ENCODE measurements around the gene EPAS1. TPM values are rescaled to one million over a fixed set of nuclear protein-coding genes. Genes with fewer than 3 reads are reported as not detected.

The EPAS1 gene
- total RNA-seq, 2 experiments from 2014 or later, result 2.1 to 2.9 TPM

- no peaks in the 10 kb centered on the region for H3K36me3 Mint-ChIP-seq (ENCODE audit: low read depth)
- DNase-seq, result no peak
- peaks cover 2% of the 10 kb centered on the region for H3K4me1 Mint-ChIP-seq (ENCODE audit: low read depth)
- H3K4me3 Mint-ChIP-seq, result no peak overlapping the region
- H3K9me3 Mint-ChIP-seq, result no peaks in the 10 kb centered on the region
- intact Hi-C loops (cut with micrococcal nuclease), result no loop called here
- H3K27ac Mint-ChIP-seq, result no peak overlapping the region
- CTCF ChIA-PET, result interaction anchor here (0.7 kb wide), 1 partner anchor 48 kb away, joined by 3 read pairs; no protein-coding TSS in a partner anchor
- H3K27me3 Mint-ChIP-seq (ENCODE audit: low read depth), result peaks cover 12% of the 10 kb centered on the region
Measured at GRCh38 chr2:46275995-46276394, 21.2 kb upstream of the EPAS1 start.

GRCh38 chr2:46276642-46277041 is 20.6 kb upstream of the EPAS1 start:
- Mint-ChIP-seq H3K4me3 (no peak overlapping the region), H3K27me3 (ENCODE audit: low read depth) (peaks cover 12% of the 10 kb centered on the region), H3K4me1 (ENCODE audit: low read depth) (peaks cover 2% of the 10 kb centered on the region), H3K9me3 (no peaks in the 10 kb centered on the region), H3K36me3 (ENCODE audit: low read depth) (no peaks in the 10 kb centered on the region), H3K27ac (no peak overlapping the region)
- CTCF ChIA-PET, result interaction anchor here (0.7 kb wide), 1 partner anchor 49 kb away, joined by 3 read pairs; no protein-coding TSS in a partner anchor
- DNase-seq, result no peak
- intact Hi-C loops (cut with micrococcal nuclease), result no loop called here

GRCh38 chr2:46277431-46278190 is 19.6 kb upstream of the EPAS1 start:
- Mint-ChIP-seq H3K27me3 (ENCODE audit: low read depth) (peaks cover 12% of the 10 kb centered on the region), H3K9me3 (no peaks in the 10 kb centered on the region), H3K4me1 (ENCODE audit: low read depth) (peaks cover 2% of the 10 kb centered on the region), H3K36me3 (ENCODE audit: low read depth) (no peaks in the 10 kb centered on the region), H3K27ac (no peak overlapping the region), H3K4me3 (no peak overlapping the region)
- no peak for DNase-seq
- intact Hi-C loops (cut with micrococcal nuclease), result no loop called here
- CTCF ChIA-PET, result no interaction called here

GRCh38 chr2:46278952-46279351 is 18.3 kb upstream of the EPAS1 start:
- no peak for DNase-seq
- CTCF ChIA-PET, result interaction anchor here (0.5 kb wide), 1 partner anchor 220 kb away, joined by 3 read pairs; no protein-coding TSS in a partner anchor
- Mint-ChIP-seq H3K27me3 (ENCODE audit: low read depth) (peaks cover 12% of the 10 kb centered on the region), H3K9me3 (no peaks in the 10 kb centered on the region), H3K4me1 (ENCODE audit: low read depth) (peaks cover 2% of the 10 kb centered on the region), H3K27ac (no peak overlapping the region), H3K4me3 (no peak overlapping the region), H3K36me3 (ENCODE audit: low read depth) (no peaks in the 10 kb centered on the region)
- intact Hi-C loops (cut with micrococcal nuclease), result no loop called here

GRCh38 chr2:46281939-46282338 is 15.3 kb upstream of the EPAS1 start:
- intact Hi-C loops (cut with micrococcal nuclease), result no loop called here
- CTCF ChIA-PET, result interaction anchor here (0.6 kb wide), 1 partner anchor 268 kb away, joined by 5 read pairs; no protein-coding TSS in a partner anchor

GRCh38 chr2:46283693-46284092 is 13.5 kb upstream of the EPAS1 start:
- Mint-ChIP-seq H3K9me3 (no peaks in the 10 kb centered on the region), H3K27me3 (ENCODE audit: low read depth) (no peaks in the 10 kb centered on the region), H3K4me1 (ENCODE audit: low read depth) (no peaks in the 10 kb centered on the region), H3K4me3 (no peak overlapping the region), H3K27ac (no peak overlapping the region), H3K36me3 (ENCODE audit: low read depth) (no peaks in the 10 kb centered on the region)
- intact Hi-C loops (cut with micrococcal nuclease), result no loop called here
- CTCF ChIA-PET, result interaction anchor here (1.8 kb wide), 1 partner anchor 11 kb away, joined by 5 read pairs; no protein-coding TSS in a partner anchor
- DNase-seq, result no peak

More at GRCh38 chr2:46281939-46282338, 15.3 kb upstream of the EPAS1 start:
- H3K9me3 Mint-ChIP-seq, result no peaks in the 10 kb centered on the region
- no peak for DNase-seq
- H3K27ac Mint-ChIP-seq, result no peak overlapping the region
- H3K4me1 Mint-ChIP-seq (ENCODE audit: low read depth), result no peaks in the 10 kb centered on the region
- H3K27me3 Mint-ChIP-seq (ENCODE audit: low read depth), result peaks cover 10% of the 10 kb centered on the region
- no peak overlapping the region for H3K4me3 Mint-ChIP-seq
- H3K36me3 Mint-ChIP-seq (ENCODE audit: low read depth), result no peaks in the 10 kb centered on the region

GRCh38 chr2:46284260-46284659 is 12.9 kb upstream of the EPAS1 start:
- Mint-ChIP-seq H3K4me1 (ENCODE audit: low read depth) (no peaks in the 10 kb centered on the region), H3K36me3 (ENCODE audit: low read depth) (no peaks in the 10 kb centered on the region), H3K27me3 (ENCODE audit: low read depth) (no peaks in the 10 kb centered on the region), H3K9me3 (no peaks in the 10 kb centered on the region), H3K27ac (no peak overlapping the region), H3K4me3 (no peak overlapping the region)
- intact Hi-C loops (cut with micrococcal nuclease), result no loop called here
- CTCF ChIA-PET, result interaction anchor here (1.8 kb wide), 1 partner anchor 10 kb away, joined by 5 read pairs; no protein-coding TSS in a partner anchor
- no peak for DNase-seq

GRCh38 chr2:46284796-46285195 is 12.4 kb upstream of the EPAS1 start:
- intact Hi-C loops (cut with micrococcal nuclease), result no loop called here
- no peaks in the 10 kb centered on the region for H3K4me1 Mint-ChIP-seq (ENCODE audit: low read depth)
- H3K36me3 Mint-ChIP-seq (ENCODE audit: low read depth), result no peaks in the 10 kb centered on the region
- CTCF ChIA-PET, result no interaction called here
- H3K9me3 Mint-ChIP-seq, result no peaks in the 10 kb centered on the region
- H3K4me3 Mint-ChIP-seq, result no peak overlapping the region
- DNase-seq, result no peak
- no peaks in the 10 kb centered on the region for H3K27me3 Mint-ChIP-seq (ENCODE audit: low read depth)
- H3K27ac Mint-ChIP-seq, result no peak overlapping the region

- Mint-ChIP-seq H3K36me3 (ENCODE audit: low read depth) (no peaks in the 10 kb centered on the region), H3K9me3 (no peaks in the 10 kb centered on the region), H3K27me3 (ENCODE audit: low read depth) (no peaks in the 10 kb centered on the region), H3K4me1 (ENCODE audit: low read depth) (no peaks in the 10 kb centered on the region), H3K27ac (no peak overlapping the region), H3K4me3 (no peak overlapping the region)
- DNase-seq, result no peak
- CTCF ChIA-PET, result no interaction called here
- intact Hi-C loops (cut with micrococcal nuclease), result no loop called here
Measured at GRCh38 chr2:46286715-46287114, 10.5 kb upstream of the EPAS1 start.

GRCh38 chr2:46290078-46290477 is 7.1 kb upstream of the EPAS1 start:
- intact Hi-C loops (cut with micrococcal nuclease), result no loop called here

GRCh38 chr2:46293466-46293865 is 3.7 kb upstream of the EPAS1 start:
- H3K4me1 Mint-ChIP-seq (ENCODE audit: low read depth), result peaks cover 6% of the 10 kb centered on the region
- intact Hi-C loops (cut with micrococcal nuclease), result no loop called here
- H3K27me3 Mint-ChIP-seq (ENCODE audit: low read depth), result peaks cover 21% of the 10 kb centered on the region
- no peak overlapping the region for H3K27ac Mint-ChIP-seq
- H3K36me3 Mint-ChIP-seq (ENCODE audit: low read depth), result no peaks in the 10 kb centered on the region
- no peak for DNase-seq
- no peaks in the 10 kb centered on the region for H3K9me3 Mint-ChIP-seq
- CTCF ChIA-PET, result interaction anchor here (0.9 to 1.5 kb wide), 3 partner anchors 11 to 62 kb away, joined by 3 to 5 read pairs (median 3); no protein-coding TSS in a partner anchor
- H3K4me3 Mint-ChIP-seq, result no peak overlapping the region

More at GRCh38 chr2:46290078-46290477, 7.1 kb upstream of the EPAS1 start:
- DNase-seq, result no peak
- Mint-ChIP-seq H3K27ac (no peak overlapping the region), H3K4me1 (ENCODE audit: low read depth) (no peaks in the 10 kb centered on the region), H3K4me3 (no peak overlapping the region), H3K36me3 (ENCODE audit: low read depth) (no peaks in the 10 kb centered on the region), H3K9me3 (no peaks in the 10 kb centered on the region), H3K27me3 (ENCODE audit: low read depth) (no peaks in the 10 kb centered on the region)
- CTCF ChIA-PET, result interaction anchor here (1.2 kb wide), 1 partner anchor 227 kb away, joined by 3 read pairs; no protein-coding TSS in a partner anchor

GRCh38 chr2:46294176-46294836 is 2.9 kb upstream of the EPAS1 start:
- CTCF ChIA-PET, result interaction anchor here (0.6 to 1.5 kb wide), 9 partner anchors 11 to 1082 kb away, joined by 3 to 10 read pairs (median 5); no protein-coding TSS in a partner anchor
- Mint-ChIP-seq H3K27me3 (ENCODE audit: low read depth) (peaks cover 27% of the 10 kb centered on the region), H3K4me3 (no peak overlapping the region), H3K9me3 (no peaks in the 10 kb centered on the region), H3K4me1 (ENCODE audit: low read depth) (peaks cover 12% of the 10 kb centered on the region), H3K36me3 (ENCODE audit: low read depth) (no peaks in the 10 kb centered on the region), H3K27ac (no peak overlapping the region)
- DNase-seq, result peak; percentile 65
- intact Hi-C loops (cut with micrococcal nuclease), result loop anchor here (1.0 kb wide), 2 partner anchors 231 to 283 kb away; no protein-coding TSS in a partner anchor

Measured in activated naive CD4-positive, alpha-beta T cell treated with anti-CD3 and anti-CD28 coated beads for 36 hours (primary cell).